Stimulated activated CD8-positive, alpha-beta memory T cell treated with anti-CD3 and anti-CD28 coated beads, Interleukin-2, amount 100 ng/mL, for 48 hours (primary cell): ENCODE results near the gene STBD1.
"Not testable (repeated sequence)": the region's sequence is repeated elsewhere in the genome, so short reads cannot be mapped to it uniquely, and the experiment has no call there.

ENCODE experiments used
- DNase-seq, 2 donors: peaks; one replicate each; pipeline ENCODE4 v3.0.0-alpha.2; 2020; ENCODE audit warnings: low read depth in 2 of 2

Gene STBD1

DNA sequence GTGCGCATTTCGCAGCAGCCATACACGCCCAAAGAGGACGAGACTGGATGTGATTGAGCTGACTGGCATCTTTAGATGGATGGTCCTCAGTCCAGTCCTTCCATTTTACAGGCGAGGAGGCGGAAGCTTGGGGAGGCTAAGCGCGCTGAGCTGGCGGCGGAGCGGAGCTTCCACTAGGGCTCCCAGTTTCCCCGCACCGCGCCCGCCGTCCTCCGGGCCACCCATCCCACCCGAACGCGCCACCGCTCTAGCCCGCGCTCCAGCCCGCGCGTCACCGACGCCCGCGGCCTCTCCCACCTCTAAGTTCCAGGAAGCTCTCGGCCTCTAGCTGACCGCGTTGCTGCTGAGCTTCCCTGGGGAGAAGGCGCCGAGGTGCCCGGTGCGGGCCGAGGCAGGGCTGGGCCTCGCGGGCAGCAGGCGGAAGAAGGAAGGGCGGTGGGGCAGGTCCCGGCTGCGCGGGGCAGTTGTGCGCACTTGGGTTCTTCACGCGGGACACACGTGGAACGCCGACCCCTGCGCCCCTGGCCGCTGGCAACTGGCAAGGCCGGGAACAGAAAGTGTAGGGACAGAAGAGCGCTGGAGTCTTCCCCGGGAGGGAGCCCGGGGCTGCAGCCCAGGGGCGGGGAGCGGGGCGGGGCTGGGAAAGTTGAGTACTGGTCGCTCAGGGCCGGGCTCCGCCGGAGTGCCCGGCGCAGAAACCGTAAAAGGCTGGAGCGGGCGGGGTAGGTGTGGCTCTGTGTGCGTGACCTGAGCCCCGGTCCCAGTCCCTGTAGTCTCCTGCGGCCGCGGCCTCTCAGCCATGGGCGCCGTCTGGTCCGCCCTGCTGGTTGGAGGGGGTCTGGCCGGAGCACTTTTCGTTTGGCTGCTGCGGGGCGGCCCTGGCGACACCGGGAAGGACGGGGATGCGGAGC is at the start of gene STBD1:
Gene STBD1 (plus strand): TSS at position 763 of the 911 bp plus-strand sequence. CDS start 37 bp downstream, at position 800.
- no peak for DNase-seq

DNA sequence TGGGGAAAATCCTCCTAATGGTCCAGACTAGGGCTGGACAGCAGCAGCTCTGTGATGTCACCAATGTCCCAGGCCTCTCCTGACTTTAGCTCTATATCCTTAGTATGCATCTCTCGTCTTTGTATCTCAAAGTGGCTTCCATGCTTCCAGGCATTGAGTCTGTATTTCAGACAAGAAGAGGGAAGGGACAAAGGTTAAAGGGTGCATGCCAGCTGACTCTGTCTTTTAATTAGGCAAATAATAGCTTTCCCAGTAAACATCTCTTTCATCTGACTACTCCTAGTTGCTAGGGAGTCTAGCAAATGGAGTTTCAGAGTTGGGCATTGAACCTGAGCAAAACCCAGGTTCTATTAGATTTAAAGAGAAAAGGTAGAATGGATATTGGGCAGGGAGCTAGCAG is 49.6 kb upstream of the STBD1 start:
- no peak for DNase-seq

- DNase-seq = no peak
Observed at GRCh38 chr4:76257824-76258223, 48.7 kb upstream of the STBD1 start.

DNA sequence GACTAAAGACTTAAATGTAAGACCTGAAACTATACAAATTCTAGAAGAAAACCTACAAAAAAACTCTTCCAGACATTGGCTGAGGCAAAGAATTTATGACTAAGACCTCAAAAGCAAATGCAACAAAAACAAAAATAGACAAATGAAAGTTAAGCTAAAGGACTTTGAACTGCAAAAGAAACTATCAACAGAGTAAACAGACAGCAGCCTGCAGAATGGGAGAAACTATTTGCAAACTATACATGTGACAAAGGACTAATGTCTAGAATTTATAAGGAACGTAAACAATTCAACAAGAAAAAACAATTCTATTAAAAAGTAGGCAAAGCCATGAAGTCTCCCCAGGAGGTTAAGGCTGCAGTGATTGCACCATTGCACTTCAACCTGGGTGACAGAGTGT is 46.0 kb upstream of the STBD1 start:
- no peak for DNase-seq

GRCh38 chr4:76265631-76266218 is 40.8 kb upstream of the STBD1 start:
- no peak for DNase-seq

GRCh38 chr4:76266627-76267026 is 39.9 kb upstream of the STBD1 start:
- no peak for DNase-seq

- no peak for DNase-seq
Observed at GRCh38 chr4:76267811-76268210, 38.7 kb upstream of the STBD1 start.

- DNase-seq = no peak
Observed at GRCh38 chr4:76270244-76271175, 36.0 kb upstream of the STBD1 start.

DNA sequence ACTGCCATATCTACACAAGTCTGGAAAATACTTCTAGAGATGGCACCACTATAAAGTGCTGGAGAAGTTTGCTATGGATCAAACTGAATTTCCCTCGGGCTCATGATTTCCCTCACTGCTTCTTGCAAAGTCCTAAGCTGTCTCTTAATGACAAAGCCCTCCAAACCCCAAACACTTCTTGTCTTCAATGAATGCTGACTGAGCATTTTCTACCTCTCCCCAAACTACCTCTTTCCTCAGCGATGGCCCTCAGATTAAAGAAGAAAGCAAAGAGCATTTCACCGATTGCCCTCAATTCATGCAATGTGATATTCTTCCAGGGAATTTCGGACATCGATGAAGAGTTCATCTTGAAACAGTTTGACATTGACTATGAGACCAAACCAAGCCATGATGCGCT is 35.3 kb upstream of the STBD1 start:
- DNase-seq = no peak

DNA sequence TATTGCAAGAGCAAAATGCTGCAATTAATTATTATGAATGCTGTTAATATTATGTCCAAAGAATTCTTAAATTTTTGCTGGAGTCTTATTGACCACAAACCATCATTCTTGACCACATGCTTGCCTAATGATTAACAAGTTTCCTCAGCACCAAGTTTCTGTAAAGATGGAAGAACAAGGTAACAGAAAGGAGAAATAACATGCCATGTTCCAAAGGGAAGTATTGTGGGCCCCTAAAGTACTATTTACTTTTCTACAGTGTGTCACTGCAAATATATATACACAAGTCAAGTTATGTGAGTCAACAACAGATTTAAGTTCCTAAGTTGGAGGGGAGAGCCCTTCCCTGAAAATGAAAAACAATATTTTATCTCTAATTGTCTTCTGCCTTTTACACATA is 34.5 kb upstream of the STBD1 start:
- DNase-seq = no peak

DNA sequence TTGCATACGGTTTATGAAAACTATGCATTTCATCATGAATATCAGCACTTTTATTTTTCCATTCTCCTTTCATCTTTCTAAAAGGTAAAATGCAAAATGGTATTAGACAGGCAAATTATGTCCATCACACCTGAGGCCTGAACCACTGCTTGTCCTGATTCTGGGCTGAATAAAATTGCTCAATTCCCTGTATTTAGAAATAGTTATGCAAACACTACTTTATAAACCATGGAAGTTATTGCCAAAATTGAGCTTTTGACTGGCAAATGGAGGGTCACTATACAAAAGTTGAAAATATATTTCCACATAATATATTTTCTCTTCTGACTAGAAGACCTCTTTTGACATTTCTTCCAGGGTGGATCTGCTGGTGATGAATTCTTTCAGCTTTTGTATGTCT is 34.0 kb upstream of the STBD1 start:
- no peak for DNase-seq

GRCh38 chr4:76272999-76273398 is 33.5 kb upstream of the STBD1 start:
- DNase-seq = no peak

DNA sequence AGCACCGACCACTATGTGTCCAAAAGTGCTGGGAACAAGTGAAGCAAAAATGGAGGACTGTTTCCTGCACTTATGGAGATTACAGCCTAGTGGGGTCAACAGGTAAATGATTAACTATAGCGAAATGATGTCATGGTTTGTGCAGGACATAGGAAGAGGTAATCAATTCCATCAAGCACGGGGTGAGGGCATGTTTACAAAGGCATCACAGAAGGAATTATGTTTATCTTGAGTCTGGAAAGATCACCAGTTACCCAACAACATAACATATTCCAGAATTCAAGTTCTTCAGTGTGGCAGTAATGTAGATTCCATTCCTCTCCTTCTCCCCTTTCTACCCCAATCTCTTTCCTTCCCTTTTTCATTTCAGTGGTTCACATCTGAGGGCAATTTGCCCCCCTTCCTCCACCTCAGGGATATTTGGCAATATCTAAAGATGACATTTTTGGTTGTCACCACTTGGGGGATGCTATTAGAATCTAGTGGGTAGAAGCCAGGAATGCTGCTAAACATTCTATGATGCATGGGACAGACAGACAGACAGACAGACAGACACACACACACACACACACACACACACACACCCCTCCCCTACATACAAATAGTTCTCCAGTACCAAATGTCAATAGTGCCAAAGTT is 30.9 kb upstream of the STBD1 start:
- DNase-seq = no peak

DNA sequence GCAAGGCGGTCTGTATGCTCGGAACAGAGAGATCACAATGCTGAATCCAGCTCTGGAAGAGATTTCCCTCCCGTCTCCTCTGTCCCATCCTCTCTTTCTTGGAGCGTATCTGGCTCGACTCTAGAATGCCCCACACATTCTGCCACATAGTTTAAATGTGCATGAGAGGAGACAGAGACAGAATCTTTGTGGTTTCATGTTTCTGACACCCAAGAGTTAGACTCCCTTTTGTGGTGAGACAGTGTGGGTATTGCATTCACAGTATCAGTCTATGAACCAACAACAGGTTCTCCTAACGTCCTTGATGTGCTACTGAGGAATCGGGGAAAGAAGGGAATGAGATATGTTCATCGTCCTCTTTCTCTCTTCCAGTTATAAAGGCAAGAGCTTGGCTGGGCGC is 29.7 kb upstream of the STBD1 start:
- no peak for DNase-seq

GRCh38 chr4:76277667-76278066 is 28.9 kb upstream of the STBD1 start:
- DNase-seq = no peak

DNA sequence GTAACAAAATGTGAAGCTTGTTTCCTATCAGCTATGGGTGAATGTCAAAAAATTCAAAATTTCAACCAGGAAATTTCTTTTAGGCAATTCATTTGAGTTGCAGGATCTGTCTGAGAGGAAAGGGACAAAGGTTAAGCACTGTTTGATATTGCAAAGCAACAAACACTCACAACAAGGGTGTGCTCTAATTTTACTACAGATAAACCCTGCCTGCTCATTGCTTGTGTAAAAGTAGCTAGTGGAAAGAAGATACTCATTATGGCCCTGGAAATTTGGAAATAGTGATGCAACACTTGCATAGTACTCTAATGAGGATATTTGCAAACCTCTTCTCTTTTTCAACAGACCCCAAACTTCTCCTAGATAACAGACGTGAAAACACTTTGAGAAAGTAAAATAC is 27.9 kb upstream of the STBD1 start:
- DNase-seq = no peak

DNA sequence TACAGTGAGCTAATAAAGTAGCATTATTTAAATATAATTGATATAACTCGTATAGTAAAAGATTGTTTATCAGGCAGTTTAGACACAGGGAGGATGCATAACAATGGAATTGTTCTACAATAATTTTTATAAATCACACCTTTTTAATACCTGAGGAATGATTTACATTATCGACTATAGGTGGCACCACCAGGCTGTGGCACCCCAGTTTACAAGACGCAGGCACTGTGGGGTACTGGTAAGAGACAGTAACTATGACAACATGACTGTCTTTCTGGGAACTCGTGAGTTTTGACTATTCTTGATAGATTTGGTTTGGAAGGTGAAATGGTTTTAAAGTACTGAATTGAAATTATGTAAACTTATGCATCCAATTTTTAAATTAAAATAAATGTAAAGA is 27.1 kb upstream of the STBD1 start:
- no peak for DNase-seq

- DNase-seq = no peak
Observed at GRCh38 chr4:76280488-76281441, 25.8 kb upstream of the STBD1 start.

DNA sequence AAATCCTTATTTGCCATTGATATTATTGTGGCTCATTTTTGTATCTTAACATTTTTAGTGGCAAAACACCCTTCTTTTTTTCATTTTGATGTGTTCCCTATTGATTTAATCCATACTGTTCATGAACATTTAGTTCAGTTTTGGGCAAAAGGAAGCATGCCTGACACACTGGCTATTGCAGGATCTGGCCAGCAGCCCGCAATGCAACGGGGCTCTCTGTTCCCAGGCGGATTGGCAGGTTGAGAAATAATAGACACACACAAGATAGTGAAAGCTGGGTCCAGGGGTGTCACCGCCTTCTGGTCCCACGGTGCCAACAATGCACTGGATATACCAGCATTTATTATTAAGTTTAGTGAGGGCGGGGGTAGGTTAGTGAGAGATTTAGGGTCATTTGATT is 24.9 kb upstream of the STBD1 start:
- DNase-seq = not testable (repeated sequence)

DNA sequence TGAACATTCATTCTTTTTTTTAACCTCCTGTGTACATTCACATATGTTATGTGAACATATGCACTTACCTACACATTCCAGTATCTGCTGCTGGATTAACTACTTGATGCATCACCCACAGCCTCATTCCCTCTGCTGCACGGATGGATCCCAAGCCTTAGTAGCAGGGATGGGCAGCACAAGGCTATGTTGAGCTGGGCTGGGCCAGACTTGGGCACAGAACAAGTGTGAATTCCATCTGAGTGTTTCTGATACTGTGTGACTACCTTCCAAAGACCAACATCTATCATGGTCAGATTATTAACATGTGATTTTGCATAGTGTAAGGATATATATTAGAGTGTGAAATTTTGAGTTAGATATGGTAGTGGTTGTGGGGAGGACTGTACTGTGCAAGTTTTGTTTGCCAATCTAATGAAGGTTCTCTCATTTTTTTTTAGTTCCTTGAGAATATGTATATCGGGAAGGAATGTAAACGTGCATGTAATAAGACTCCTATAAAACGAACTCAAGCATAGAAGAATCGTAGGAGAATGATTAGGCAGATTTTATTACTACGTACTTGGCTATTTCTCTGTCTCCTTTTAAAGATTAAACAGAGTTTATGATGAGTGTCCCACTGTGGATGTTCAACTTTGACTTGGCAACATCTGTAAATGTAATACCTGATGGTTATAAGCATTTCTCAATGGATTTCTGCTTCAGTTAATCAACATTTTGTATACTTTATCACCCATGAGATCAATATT is 23.4 kb upstream of the STBD1 start:
- DNase-seq = no peak
